ENCODE results near the gene HYAL3. TPM values are rescaled to one million over a fixed set of nuclear protein-coding genes. Genes with fewer than 3 reads are reported as not detected.
A peak's percentile ranks its signal among the peaks of the same experiment; 100 is the strongest.

The HYAL3 gene
- total RNA-seq, 1 experiment from 2014 or later: 3.0 TPM

- Histone ChIP-seq H3K9me3 (no peaks in the 10 kb centered on the region), H3K36me3 (peaks cover 40% of the 10 kb centered on the region), H3K4me3 (no peak overlapping the region), H3K27me3 (no peaks in the 10 kb centered on the region)
- DNase-seq: no peak
Measured at GRCh38 chr3:50334339-50335075, 35.3 kb upstream of the HYAL3 start.

GRCh38 chr3:50333744-50334328, 34.6 kb upstream of the HYAL3 start:
- no peaks in the 10 kb centered on the region for H3K27me3 ChIP-seq
- no peaks in the 10 kb centered on the region for H3K9me3 ChIP-seq
- no peak for DNase-seq
- peaks cover 40% of the 10 kb centered on the region for H3K36me3 ChIP-seq
- no peak overlapping the region for H3K4me3 ChIP-seq

- H3K9me3 ChIP-seq: no peaks in the 10 kb centered on the region
- H3K4me3 ChIP-seq: no peak overlapping the region
- H3K36me3 ChIP-seq: peaks cover 35% of the 10 kb centered on the region
- DNase-seq: no peak
- H3K27me3 ChIP-seq: no peaks in the 10 kb centered on the region
Measured at GRCh38 chr3:50331364-50331907, 32.2 kb upstream of the HYAL3 start.

- DNase-seq: no peak
Measured at GRCh38 chr3:50330330-50330729, 31.1 kb upstream of the HYAL3 start.

GRCh38 chr3:50327943-50328691, 28.9 kb upstream of the HYAL3 start, which contains the start of gene TUSC2:
TSS of gene TUSC2 (minus strand) at chr3:50328223. CDS start at chr3:50328099, 124 bp downstream.
- H3K9me3 ChIP-seq: no peaks in the 10 kb centered on the region
- DNase-seq: peak; percentile 89
- peaks cover 17% of the 10 kb centered on the region for H3K36me3 ChIP-seq
- peak within 1 kb of the TSS; percentile 83 for H3K4me3 ChIP-seq
- no peaks in the 10 kb centered on the region for H3K27me3 ChIP-seq

More at GRCh38 chr3:50330330-50330729, 31.1 kb upstream of the HYAL3 start:
- Histone ChIP-seq H3K27me3 (no peaks in the 10 kb centered on the region), H3K4me3 (no peak overlapping the region), H3K9me3 (no peaks in the 10 kb centered on the region), H3K36me3 (peaks cover 26% of the 10 kb centered on the region)

GRCh38 chr3:50327129-50327528, 27.9 kb upstream of the HYAL3 start:
- H3K4me3 ChIP-seq: peak overlapping the region; percentile 83
- peaks cover 14% of the 10 kb centered on the region for H3K36me3 ChIP-seq
- no peak for DNase-seq
- H3K9me3 ChIP-seq: no peaks in the 10 kb centered on the region
- H3K27me3 ChIP-seq: no peaks in the 10 kb centered on the region

- Histone ChIP-seq H3K27me3 (no peaks in the 10 kb centered on the region), H3K36me3 (peaks cover 8% of the 10 kb centered on the region), H3K9me3 (no peaks in the 10 kb centered on the region), H3K4me3 (no peak overlapping the region)
- DNase-seq: no peak
Measured at GRCh38 chr3:50326182-50326541, 27.0 kb upstream of the HYAL3 start.

- Histone ChIP-seq H3K9me3 (no peaks in the 10 kb centered on the region), H3K36me3 (peaks cover 3% of the 10 kb centered on the region), H3K4me3 (no peak overlapping the region), H3K27me3 (no peaks in the 10 kb centered on the region)
- no peak for DNase-seq
Measured at GRCh38 chr3:50325497-50326181, 26.4 kb upstream of the HYAL3 start.

- Histone ChIP-seq H3K9me3 (no peaks in the 10 kb centered on the region), H3K27me3 (no peaks in the 10 kb centered on the region), H3K36me3 (no peaks in the 10 kb centered on the region; the same call in none of the 2 replicates), H3K4me3 (no peak overlapping the region)
- no peak for DNase-seq
Measured at GRCh38 chr3:50325113-50325480, 25.9 kb upstream of the HYAL3 start.

GRCh38 chr3:50324351-50325112, 25.3 kb upstream of the HYAL3 start:
- no peaks in the 10 kb centered on the region for H3K9me3 ChIP-seq
- peak; percentile 69 for DNase-seq
- no peaks in the 10 kb centered on the region; the same call in 1 of the 2 replicates for H3K36me3 ChIP-seq
- H3K27me3 ChIP-seq: no peaks in the 10 kb centered on the region
- no peak overlapping the region for H3K4me3 ChIP-seq

- Histone ChIP-seq H3K36me3 (no peaks in the 10 kb centered on the region; the same call in 1 of the 2 replicates), H3K4me3 (no peak overlapping the region)
- DNase-seq: no peak
Measured at GRCh38 chr3:50323614-50324199, 24.5 kb upstream of the HYAL3 start.

GRCh38 chr3:50323092-50323600, 23.9 kb upstream of the HYAL3 start:
- Histone ChIP-seq H3K4me3 (no peak overlapping the region), H3K9me3 (no peaks in the 10 kb centered on the region), H3K27me3 (no peaks in the 10 kb centered on the region), H3K36me3 (no peaks in the 10 kb centered on the region; the same call in none of the 2 replicates)
- DNase-seq: no peak

More at GRCh38 chr3:50323614-50324199, 24.5 kb upstream of the HYAL3 start:
- no peaks in the 10 kb centered on the region for H3K9me3 ChIP-seq
- H3K27me3 ChIP-seq: no peaks in the 10 kb centered on the region

GRCh38 chr3:50322386-50323091, 23.3 kb upstream of the HYAL3 start, which contains the start of gene HYAL2:
TSS of gene HYAL2 (minus strand) at chr3:50322745. CDS start at chr3:50320489, 2,256 bp downstream.
- Histone ChIP-seq H3K9me3 (no peaks in the 10 kb centered on the region), H3K4me3 (peak within 1 kb of the TSS; percentile 69), H3K36me3 (no peaks in the 10 kb centered on the region; the same call in none of the 2 replicates), H3K27me3 (no peaks in the 10 kb centered on the region)
- DNase-seq: no peak

- Histone ChIP-seq H3K36me3 (no peaks in the 10 kb centered on the region; the same call in none of the 2 replicates), H3K27me3 (no peaks in the 10 kb centered on the region), H3K4me3 (peak overlapping the region; percentile 69), H3K9me3 (no peaks in the 10 kb centered on the region)
- DNase-seq: no peak
Measured at GRCh38 chr3:50322115-50322385, 22.8 kb upstream of the HYAL3 start.
